DMS114 treated with DMSO at 0.1 percent for 48 hours (cell line): ENCODE data around the gene C19orf81.

Experiments
- DNase-seq: peaks from one replicate; lab custom pipeline; 2025; ENCODE audit not compliant: unreplicated experiment; lab: John Stamatoyannopoulos, UW

C19orf81 gene

GRCh38 chr19:50679177-50680125 is 30.2 kb downstream of the C19orf81 start:
- peak; percentile 75 for DNase-seq

DNA sequence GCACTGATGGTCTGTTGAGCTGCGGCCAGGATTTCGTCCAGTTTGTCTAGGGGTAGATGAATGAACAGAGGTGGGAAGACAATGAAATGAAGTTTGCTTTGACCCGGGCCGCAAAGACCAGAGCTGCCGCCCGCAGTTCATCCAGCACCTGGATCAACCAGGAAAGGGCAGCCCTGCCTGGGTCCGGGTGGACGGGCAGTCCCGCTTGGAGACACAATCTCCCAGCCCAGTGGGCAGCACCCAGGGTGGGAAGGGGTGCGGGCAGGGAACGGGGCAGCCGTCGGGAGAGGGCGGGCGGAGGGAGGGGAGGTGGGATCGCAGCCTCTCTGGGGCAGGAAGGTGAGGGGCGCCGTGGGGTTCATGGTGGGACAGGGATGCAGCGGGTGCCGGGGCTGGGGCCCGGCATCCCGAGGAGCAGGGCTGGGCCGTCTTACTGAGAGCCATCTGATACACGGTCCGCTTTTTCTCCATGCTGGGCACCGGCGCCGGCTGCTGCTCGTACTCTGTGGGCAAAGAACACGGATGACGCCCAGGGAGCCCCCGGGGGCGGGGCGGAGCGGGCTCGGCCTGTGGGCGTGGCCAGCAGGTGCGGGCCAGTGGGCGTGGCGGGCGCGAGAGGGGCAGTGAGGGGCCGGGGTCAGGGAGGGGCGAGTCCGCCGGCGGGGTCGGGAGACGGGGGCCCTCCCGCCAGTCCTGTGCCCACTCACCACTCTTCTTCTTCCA is 37.2 kb downstream of the C19orf81 start:
- no peak for DNase-seq

GRCh38 chr19:50688766-50689165 is 39.5 kb downstream of the C19orf81 start:
- DNase-seq, result no peak

GRCh38 chr19:50690439-50690838 is 41.2 kb downstream of the C19orf81 start:
- DNase-seq, result no peak

- DNase-seq, result no peak
These were observed 44.1 kb downstream of the C19orf81 start for GRCh38 chr19:50693064-50693975.

DNA sequence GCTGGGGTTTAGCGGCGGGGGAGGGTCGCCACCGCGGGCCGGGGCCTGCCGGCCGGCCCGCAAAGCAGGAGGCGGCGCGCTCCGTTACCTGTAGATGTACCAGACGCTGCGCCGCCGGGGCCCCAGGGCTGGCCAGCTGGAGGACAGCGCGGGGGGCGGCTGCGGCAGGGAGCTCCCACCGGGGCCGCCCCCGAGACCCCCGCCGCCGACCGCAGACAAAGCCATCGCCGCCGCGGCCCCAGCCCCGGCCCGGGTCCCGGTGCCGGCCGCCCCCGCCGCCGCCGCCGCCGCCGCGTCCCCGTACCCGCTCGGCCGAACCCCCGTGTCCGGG is 45.5 kb downstream of the C19orf81 start:
- DNase-seq, result no peak

GRCh38 chr19:50695251-50696093 is 46.2 kb downstream of the C19orf81 start:
- DNase-seq, result no peak

- no peak for DNase-seq
These were observed 46.8 kb downstream of the C19orf81 start for GRCh38 chr19:50696094-50696483.

- DNase-seq, result no peak
These were observed 48.3 kb downstream of the C19orf81 start for GRCh38 chr19:50697414-50698124.

DNA sequence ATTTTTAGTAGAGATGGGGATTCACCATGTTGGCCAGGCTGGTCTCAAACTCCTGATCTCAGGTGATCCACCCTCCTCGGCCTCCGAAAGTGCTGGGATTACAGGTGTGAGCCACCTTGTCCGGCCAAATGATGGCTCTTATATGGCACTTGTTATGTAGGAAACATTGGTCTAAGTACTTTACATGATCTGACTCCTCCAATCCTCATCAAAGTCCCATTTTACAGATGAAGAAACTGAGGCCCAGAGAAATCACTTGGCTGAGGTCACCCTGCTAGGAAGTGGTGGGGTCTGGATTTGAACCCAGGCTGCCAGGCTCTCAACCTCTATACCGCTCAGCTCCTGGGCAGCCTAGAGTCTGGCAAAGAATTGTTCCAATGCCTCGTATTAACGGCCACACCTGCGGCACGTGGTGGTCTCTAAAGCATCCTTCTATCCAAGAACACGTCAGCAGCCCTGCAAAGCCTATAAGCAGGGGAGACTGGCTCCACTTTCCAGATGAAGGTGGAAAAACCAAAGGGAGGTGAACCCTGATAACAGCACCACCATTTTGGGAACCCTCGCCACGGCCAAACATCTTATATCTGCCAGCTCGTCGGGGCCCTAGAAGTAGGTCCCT is 52.2 kb downstream of the C19orf81 start:
- DNase-seq, result no peak

DNA sequence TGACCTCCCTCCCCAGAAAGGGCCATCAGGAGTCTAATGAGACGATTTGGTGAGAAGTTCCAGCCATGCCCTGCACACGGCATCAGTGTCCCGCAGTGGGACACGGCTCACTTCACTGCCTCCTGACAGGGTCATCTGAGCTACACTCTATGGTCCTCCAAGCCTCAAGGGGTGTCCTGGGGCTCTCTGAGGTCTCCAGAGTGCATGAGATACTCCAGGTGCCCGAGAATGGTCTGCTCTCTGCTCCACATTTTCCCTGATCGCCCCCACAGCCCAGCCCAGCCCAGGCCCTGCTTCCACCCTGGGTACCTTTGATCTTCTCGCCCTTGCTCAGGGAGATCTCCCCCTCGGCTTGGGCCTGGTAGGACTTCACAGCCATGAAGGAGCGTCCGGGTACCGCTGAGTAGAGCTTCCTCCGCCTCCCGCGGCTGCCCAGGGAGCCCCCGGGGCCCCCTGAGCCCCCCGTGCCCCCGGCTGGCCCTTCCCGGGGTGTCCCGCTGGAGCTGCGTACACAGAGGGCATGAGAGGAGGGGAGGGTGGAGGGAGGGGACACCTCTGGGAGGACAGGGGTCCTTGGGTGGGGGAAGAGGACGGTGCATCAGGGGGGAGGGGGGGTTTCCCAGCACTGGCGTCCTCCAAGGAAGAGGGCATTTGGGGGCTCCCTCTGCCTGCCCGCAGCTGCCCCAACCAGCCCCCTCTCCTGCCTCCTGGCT is 53.1 kb downstream of the C19orf81 start:
- DNase-seq, result no peak

DNA sequence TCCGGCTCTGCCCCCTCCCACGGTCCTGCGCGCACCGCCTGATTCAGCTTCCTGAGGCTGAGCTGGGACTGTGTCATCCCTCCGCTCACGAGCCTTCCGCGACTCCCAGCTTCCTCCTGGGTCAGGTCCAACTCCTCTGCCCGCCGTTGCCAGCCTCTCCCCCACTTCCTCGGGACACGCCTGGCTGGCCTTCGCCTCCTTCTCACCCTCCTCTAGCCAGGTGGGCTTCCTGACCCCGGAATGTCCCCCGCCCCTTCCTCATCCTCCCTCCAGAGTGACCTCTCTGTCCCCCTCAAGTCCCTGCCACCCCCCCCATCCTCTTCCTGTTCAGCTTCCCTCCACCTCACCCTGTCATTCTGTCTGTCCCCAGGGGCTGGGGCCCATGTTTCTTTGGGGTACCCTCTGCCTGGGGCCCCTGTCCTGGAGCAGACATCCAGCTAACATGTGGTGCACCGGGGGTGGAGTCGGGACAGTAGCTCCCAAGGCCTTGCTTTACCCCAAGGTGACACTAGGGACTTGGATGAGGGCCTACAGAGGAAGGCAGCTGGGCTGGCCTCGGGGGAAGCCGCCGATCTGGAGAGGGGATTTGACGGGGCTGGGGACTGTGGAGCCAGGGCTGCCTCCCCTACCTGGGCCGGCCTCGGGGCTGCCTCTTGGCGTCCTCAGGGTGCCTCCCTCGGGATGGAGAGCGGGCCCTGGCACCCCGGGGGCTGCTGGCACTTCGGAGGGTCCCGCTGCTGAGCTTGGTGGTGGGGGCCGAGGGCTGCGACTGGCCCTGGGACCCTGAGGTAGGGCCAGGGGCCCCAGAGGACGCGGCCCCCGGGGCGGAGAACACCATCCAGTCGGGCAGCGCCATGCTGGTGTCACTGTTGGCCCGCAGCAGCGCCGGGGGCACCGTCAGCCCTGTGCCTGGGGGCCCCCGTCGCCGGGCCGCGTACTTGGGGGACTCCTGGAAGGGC is 53.9 kb downstream of the C19orf81 start:
- no peak for DNase-seq

DNA sequence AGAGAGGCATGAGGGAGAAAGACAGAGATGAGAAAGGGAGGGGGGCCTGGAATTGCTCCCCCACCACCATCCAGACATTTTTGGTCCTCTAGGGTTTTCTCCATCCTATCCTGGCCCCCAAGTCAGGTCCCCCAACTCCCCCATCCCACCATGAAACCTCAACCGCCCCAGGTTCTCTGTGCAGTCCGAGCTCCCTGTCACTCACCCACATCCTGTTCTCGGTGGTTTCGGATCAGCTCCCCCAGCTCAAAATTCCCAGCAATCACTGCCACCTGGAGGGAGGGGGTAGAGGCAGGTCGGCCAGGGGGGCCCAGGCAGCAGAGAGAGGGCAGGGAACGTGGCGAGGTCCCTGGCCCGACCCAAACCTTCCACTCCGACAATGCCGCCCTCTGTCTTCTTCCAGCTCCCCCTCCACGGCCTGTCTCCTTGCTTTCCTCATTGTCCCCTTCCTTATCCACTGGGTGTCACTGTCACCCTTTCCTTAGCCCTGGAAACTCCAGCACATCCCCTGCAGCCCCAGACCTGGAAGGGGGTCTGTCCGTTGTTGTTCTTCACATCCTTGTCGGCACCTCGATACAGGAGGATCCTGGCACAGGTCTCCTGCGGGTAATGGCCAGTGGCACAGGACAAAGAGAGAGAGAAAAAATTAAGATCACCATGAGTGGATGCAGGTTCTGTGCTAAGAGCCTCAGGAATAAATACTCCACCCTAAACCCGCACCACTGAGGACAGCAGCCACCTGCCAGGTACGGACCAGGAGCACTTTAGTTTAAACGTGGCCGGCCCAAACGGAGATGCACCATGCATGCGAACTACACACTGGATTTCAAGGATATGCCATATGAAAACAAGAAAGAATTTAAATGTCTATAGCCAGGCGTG is 54.9 kb downstream of the C19orf81 start:
- DNase-seq, result peak; percentile 38

- peak; percentile 45 for DNase-seq
These were observed 56.3 kb downstream of the C19orf81 start for GRCh38 chr19:50705422-50706019.

- no peak for DNase-seq
These were observed 57.1 kb downstream of the C19orf81 start for GRCh38 chr19:50706387-50706786.
